NB4 (cell line): ENCODE data around the gene BBX.
A peak's percentile ranks its signal among the peaks of the same experiment; 100 is the strongest.

Experiments used
- DNase-seq: peaks from one replicate; pipeline ENCODE4 v3.0.0; 2010; ENCODE audit warnings: low read depth
- H3K4me3 ChIP-seq: one replicate; pipeline ENCODE4 v1.5.1; 2011; ENCODE audit warnings: mild to moderate bottlenecking, low read depth, low read length, moderate library complexity
- CTCF ChIP-seq: IDR thresholded peaks from one replicate; pipeline ENCODE4 v1.5.1; 2012; ENCODE audit warnings: low read depth, low read length
- MAX ChIP-seq: IDR thresholded peaks from 2 replicates; pipeline ENCODE4 v1.6.1; 2011; ENCODE audit warnings: low read depth, low read length
- MYC ChIP-seq: IDR thresholded peaks from 2 replicates; pipeline ENCODE4 v1.6.1; 2011; ENCODE audit warnings: low read depth, low read length
- POLR2A ChIP-seq: IDR thresholded peaks from 2 replicates; pipeline ENCODE4 v1.6.1; 2011; ENCODE audit warnings: mild to moderate bottlenecking; ENCODE audit not compliant: insufficient read length; ENCODE audit errors: extremely low read depth

The BBX gene

GRCh38 chr3:107699682-107700081 is 176.9 kb downstream of the BBX start:
- no peak for DNase-seq
- TF ChIP-seq MYC (no peak), POLR2A (no peak), MAX (no peak), CTCF (no peak)
- H3K4me3 ChIP-seq: no peak overlapping the region

- TF ChIP-seq MAX (no peak), POLR2A (no peak), MYC (no peak), CTCF (no peak)
- no peak overlapping the region for H3K4me3 ChIP-seq
- DNase-seq: no peak
These were observed 178.5 kb downstream of the BBX start for GRCh38 chr3:107701299-107701698.

GRCh38 chr3:107704477-107704876 is 181.7 kb downstream of the BBX start:
- no peak for TF ChIP-seq CTCF
- TF ChIP-seq POLR2A: no peak
- no peak for TF ChIP-seq MAX
- no peak for TF ChIP-seq MYC
- DNase-seq: no peak
- no peak overlapping the region for H3K4me3 ChIP-seq

GRCh38 chr3:107705046-107705445 is 182.3 kb downstream of the BBX start:
- no peak for TF ChIP-seq MAX
- no peak for TF ChIP-seq CTCF
- no peak for TF ChIP-seq MYC
- no peak for TF ChIP-seq POLR2A
- DNase-seq: no peak
- no peak overlapping the region for H3K4me3 ChIP-seq

GRCh38 chr3:107710851-107711250 is 188.1 kb downstream of the BBX start:
- TF ChIP-seq POLR2A: no peak
- no peak for TF ChIP-seq MYC
- no peak for TF ChIP-seq CTCF
- no peak for TF ChIP-seq MAX
- peak; percentile 6 for DNase-seq
- no peak overlapping the region for H3K4me3 ChIP-seq

GRCh38 chr3:107716734-107717133 is 194.0 kb downstream of the BBX start:
- DNase-seq: no peak
- H3K4me3 ChIP-seq: no peak overlapping the region
- TF ChIP-seq CTCF (no peak), POLR2A (no peak), MAX (no peak), MYC (no peak)
